ENCODE measurements around the gene CDH4. TPM values are rescaled to one million over a fixed set of nuclear protein-coding genes. Genes with fewer than 3 reads are reported as not detected.

The CDH4 gene
- total and polyA plus RNA-seq, 2 of the 13 experiments (the other 11 are each of a cell fraction or from before 2014, with no cell fraction given) = not detected

DNA sequence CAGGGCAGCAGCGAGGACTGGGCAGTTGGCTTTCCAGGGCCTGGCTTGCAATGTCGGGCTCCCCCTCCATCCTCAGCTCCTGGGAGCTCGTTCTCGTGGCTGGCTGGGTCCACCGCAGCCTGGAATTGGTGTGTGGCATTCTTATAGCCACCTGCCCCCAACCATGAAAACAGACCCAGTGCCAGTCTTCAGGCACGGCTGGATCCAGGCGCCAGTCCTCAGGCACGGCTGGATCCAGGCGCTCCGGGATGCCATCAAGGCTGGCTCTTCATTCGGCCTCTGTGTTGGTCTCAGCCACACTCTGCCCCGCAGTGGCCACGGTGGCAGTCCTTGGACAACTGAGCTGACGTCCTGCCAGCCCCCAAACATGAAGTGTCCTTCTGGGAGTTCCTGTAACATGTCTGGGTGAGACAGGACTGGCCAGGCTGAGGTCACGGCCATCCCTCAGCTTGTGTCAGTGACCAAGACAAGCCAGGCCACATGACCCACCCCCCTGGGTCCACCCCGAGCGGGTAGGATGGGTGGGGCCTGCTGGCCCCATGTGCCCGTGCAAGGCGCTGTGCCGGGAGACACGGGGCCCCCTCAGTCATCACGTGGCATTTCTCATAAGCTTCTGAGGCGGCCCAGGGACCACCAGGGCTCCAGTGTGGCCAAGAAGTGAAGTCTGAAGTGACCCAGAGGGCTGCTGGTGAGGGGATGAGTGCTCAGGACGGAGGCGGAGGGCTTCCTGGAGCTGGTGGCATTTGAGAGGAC is 714.6 kb downstream of the CDH4 start:
- Histone ChIP-seq H3K27ac (ENCODE audit: extremely low read length, insufficient read depth, low read length) (no peak overlapping the region), H3K9me3 (ENCODE audit: low read length) (no peaks in the 10 kb centered on the region), H3K4me1 (ENCODE audit: insufficient read depth, low read length) (peaks cover 31% of the 10 kb centered on the region), H2AFZ (ENCODE audit: low read length) (no peak overlapping the region), H3K4me2 (ENCODE audit: low read depth, low read length) (peak overlapping the region; percentile 69), H3K9ac (ENCODE audit: insufficient read depth, low read depth, low read length) (no peak overlapping the region), H3K36me3 (replicated peaks in 1 of 2; ENCODE audit: control insufficient read depth in 1 of 2, insufficient read depth in 2 of 2, low read length in 2 of 2) (peaks cover 0 to 2% of the 10 kb centered on the region in 2 experiments; a peak in 2 of 5 replicates), H3K27me3 (ENCODE audit: control insufficient read depth in 1 of 2, insufficient read depth in 2 of 2, low read length in 2 of 2) (no peaks in the 10 kb centered on the region; a peak in 1 of 5 replicates), H3K79me2 (ENCODE audit: insufficient read depth, low read length) (no peaks in the 10 kb centered on the region), H4K20me1 (ENCODE audit: insufficient read depth, low read length) (no peaks in the 10 kb centered on the region), H3K4me3 (replicated peaks in 1 of 3; ENCODE audit: insufficient read depth in 1 of 3, low read depth in 2 of 3, low read length in 3 of 3) (peak overlapping the region in 1 of 3 experiments; percentile 19; a peak in 1 of 6 replicates)
- no TSS peak for BruUV-seq (replicated peaks)
- DNase-seq (ENCODE audit: low spot score) (peak; percentile 39), FAIRE-seq (no peak), ATAC-seq (peak; percentile 63)
- in situ Hi-C loops (cut with HindIII; ENCODE audit: extremely low pct_ligation_motif_present, low pct_unique_long_range_greater_than_20kb) (loop anchor here (5.0 kb wide), 1 partner anchor 49 kb away; no protein-coding TSS in a partner anchor), intact Hi-C loops (cut with micrococcal nuclease; ENCODE audit: unreplicated experiment) (no loop called here)
- 50% methylated on average over 15 of the region's 25 CpGs for WGBS (ENCODE audit: low lambda C conversion rate)
- ChIA-PET CTCF (ENCODE audit: low intra/inter-chr PET ratio, low total read pairs) (no interaction called here), POLR2A (no interaction called here)
- TF ChIP-seq, protein P1, sequence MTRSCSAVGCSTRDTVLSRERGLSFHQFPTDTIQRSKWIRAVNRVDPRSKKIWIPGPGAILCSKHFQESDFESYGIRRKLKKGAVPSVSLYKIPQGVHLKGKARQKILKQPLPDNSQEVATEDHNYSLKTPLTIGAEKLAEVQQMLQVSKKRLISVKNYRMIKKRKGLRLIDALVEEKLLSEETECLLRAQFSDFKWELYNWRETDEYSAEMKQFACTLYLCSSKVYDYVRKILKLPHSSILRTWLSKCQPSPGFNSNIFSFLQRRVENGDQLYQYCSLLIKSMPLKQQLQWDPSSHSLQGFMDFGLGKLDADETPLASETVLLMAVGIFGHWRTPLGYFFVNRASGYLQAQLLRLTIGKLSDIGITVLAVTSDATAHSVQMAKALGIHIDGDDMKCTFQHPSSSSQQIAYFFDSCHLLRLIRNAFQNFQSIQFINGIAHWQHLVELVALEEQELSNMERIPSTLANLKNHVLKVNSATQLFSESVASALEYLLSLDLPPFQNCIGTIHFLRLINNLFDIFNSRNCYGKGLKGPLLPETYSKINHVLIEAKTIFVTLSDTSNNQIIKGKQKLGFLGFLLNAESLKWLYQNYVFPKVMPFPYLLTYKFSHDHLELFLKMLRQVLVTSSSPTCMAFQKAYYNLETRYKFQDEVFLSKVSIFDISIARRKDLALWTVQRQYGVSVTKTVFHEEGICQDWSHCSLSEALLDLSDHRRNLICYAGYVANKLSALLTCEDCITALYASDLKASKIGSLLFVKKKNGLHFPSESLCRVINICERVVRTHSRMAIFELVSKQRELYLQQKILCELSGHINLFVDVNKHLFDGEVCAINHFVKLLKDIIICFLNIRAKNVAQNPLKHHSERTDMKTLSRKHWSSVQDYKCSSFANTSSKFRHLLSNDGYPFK (CRISPR knock-in tag; IDR thresholded peaks at IDR 0.05; ENCODE audit: borderline replicate concordance) = no peak
- TF ChIP-seq, protein P2, sequence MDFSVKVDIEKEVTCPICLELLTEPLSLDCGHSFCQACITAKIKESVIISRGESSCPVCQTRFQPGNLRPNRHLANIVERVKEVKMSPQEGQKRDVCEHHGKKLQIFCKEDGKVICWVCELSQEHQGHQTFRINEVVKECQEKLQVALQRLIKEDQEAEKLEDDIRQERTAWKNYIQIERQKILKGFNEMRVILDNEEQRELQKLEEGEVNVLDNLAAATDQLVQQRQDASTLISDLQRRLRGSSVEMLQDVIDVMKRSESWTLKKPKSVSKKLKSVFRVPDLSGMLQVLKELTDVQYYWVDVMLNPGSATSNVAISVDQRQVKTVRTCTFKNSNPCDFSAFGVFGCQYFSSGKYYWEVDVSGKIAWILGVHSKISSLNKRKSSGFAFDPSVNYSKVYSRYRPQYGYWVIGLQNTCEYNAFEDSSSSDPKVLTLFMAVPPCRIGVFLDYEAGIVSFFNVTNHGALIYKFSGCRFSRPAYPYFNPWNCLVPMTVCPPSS (IDR thresholded peaks at IDR 0.05) = no peak
- TF ChIP-seq, protein P3, sequence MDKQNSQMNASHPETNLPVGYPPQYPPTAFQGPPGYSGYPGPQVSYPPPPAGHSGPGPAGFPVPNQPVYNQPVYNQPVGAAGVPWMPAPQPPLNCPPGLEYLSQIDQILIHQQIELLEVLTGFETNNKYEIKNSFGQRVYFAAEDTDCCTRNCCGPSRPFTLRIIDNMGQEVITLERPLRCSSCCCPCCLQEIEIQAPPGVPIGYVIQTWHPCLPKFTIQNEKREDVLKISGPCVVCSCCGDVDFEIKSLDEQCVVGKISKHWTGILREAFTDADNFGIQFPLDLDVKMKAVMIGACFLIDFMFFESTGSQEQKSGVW (CRISPR knock-in tag; IDR thresholded peaks at IDR 0.05; ENCODE audit: borderline replicate concordance) = no peak
- peak; percentile 11 for TF ChIP-seq XRCC5 (optimal IDR thresholded peaks at IDR 0.05; ENCODE audit: low read length)
- no peak for TF ChIP-seq ZKSCAN1 (IDR thresholded peaks at IDR 0.05; ENCODE audit: low read length)
- TF ChIP-seq, protein P4, sequence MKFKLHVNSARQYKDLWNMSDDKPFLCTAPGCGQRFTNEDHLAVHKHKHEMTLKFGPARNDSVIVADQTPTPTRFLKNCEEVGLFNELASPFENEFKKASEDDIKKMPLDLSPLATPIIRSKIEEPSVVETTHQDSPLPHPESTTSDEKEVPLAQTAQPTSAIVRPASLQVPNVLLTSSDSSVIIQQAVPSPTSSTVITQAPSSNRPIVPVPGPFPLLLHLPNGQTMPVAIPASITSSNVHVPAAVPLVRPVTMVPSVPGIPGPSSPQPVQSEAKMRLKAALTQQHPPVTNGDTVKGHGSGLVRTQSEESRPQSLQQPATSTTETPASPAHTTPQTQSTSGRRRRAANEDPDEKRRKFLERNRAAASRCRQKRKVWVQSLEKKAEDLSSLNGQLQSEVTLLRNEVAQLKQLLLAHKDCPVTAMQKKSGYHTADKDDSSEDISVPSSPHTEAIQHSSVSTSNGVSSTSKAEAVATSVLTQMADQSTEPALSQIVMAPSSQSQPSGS (CRISPR knock-in tag; IDR thresholded peaks at IDR 0.05) = no peak
- peak; percentile 50; the same call in 1 of the 2 replicates for TF ChIP-seq BHLHE40 (IDR thresholded peaks at IDR 0.05; ENCODE audit: low read length)
- no peak for TF ChIP-seq GLI4 (CRISPR knock-in tag; IDR thresholded peaks at IDR 0.05; ENCODE audit: borderline replicate concordance)
- no peak for TF ChIP-seq CCAR2 (optimal IDR thresholded peaks at IDR 0.05; ENCODE audit: low read depth, low read length)
- peak; percentile 42; the same call in 1 of the 2 replicates for TF ChIP-seq YEATS4 (CRISPR knock-in tag; IDR thresholded peaks at IDR 0.05; ENCODE audit: borderline replicate concordance)
- TF ChIP-seq PITX1 (CRISPR knock-in tag; IDR thresholded peaks at IDR 0.05) = no peak
- TF ChIP-seq ZFY (CRISPR knock-in tag; IDR thresholded peaks at IDR 0.05) = 0 out of 2 replicates have a peak, but pooled peaks have one; percentile 1
- no peak for TF ChIP-seq AKAP8 (CRISPR knock-in tag; IDR thresholded peaks at IDR 0.05)
- TF ChIP-seq SOX5 (CRISPR knock-in tag; IDR thresholded peaks at IDR 0.05; ENCODE audit: borderline replicate concordance) = peak; percentile 36; the same call in 1 of the 2 replicates
- no peak for TF ChIP-seq ZNF549 (CRISPR knock-in tag; IDR thresholded peaks at IDR 0.05)
- TF ChIP-seq, protein P5, sequence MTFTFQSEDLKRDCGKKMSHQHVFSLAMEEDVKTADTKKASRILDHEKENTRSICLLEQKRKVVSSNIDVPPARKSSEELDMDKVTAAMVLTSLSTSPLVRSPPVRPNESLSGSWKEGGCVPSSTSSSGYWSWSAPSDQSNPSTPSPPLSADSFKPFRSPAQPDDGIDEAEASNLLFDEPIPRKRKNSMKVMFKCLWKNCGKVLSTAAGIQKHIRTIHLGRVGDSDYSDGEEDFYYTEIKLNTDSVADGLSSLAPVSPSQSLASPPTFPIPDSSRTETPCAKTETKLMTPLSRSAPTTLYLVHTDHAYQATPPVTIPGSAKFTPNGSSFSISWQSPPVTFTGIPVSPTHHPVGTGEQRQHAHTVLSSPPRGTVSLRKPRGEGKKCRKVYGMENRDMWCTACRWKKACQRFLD (CRISPR knock-in tag; IDR thresholded peaks at IDR 0.05; ENCODE audit: borderline replicate concordance) = 0 out of 2 replicates have a peak, but pooled peaks have one; percentile 61

Measured in HepG2 (cell line).